ENCODE data around the gene FBXO5. TPM values are rescaled to one million over a fixed set of nuclear protein-coding genes. Genes with fewer than 3 reads are reported as not detected.

Gene FBXO5
- total and polyA plus RNA-seq, 12 donors = 0.80 to 4.2 (median 1.4) TPM

DNA sequence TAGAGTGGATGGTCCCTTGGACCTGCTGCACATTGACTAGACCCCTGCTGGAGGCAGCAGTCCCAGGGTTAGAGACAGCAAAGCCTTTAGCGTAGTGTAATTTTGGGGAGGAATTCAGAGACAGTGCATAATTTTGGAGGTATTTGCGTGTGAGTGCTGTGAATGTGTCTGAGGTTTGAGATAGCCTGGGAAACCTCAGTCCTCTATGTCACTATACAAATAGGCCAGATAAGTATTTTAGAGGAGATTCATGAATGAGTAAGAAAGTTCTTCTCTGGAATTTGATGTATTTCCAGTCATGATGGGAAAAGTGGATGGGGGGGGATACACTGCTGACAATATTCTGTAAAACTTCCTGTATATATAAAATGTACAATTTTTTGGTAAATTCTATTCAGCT is 45.4 kb upstream of the FBXO5 start:
- WGBS, 2 donors = 92 to 93% methylated on average over 2 of the region's 2 CpGs
- no peak overlapping the region for H3K4me3 ChIP-seq
- ATAC-seq = no peak

DNA sequence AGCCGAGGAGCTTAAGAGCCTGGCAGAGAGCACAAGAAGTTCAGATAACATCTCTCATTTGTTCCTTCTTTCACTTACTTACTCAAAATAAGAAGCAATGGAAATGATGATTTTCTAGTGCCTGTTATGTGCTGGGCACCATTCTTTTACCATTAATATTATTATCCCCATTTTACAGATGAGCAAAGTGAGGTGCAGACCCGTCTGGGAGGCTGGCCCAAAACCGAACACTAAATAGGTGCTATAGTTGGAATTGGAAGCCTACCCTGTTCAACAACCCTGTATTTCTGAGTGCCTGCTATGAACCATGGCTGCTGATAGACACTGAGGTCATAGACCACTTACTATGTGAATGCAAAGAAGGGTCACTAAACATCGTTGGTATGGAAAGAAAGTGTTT is 44.6 kb upstream of the FBXO5 start:
- TF ChIP-seq, protein P1, sequence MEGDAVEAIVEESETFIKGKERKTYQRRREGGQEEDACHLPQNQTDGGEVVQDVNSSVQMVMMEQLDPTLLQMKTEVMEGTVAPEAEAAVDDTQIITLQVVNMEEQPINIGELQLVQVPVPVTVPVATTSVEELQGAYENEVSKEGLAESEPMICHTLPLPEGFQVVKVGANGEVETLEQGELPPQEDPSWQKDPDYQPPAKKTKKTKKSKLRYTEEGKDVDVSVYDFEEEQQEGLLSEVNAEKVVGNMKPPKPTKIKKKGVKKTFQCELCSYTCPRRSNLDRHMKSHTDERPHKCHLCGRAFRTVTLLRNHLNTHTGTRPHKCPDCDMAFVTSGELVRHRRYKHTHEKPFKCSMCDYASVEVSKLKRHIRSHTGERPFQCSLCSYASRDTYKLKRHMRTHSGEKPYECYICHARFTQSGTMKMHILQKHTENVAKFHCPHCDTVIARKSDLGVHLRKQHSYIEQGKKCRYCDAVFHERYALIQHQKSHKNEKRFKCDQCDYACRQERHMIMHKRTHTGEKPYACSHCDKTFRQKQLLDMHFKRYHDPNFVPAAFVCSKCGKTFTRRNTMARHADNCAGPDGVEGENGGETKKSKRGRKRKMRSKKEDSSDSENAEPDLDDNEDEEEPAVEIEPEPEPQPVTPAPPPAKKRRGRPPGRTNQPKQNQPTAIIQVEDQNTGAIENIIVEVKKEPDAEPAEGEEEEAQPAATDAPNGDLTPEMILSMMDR (IDR thresholded peaks at IDR 0.05) = no peak
- DNase-seq = no peak
- H3K27me3 ChIP-seq = no peaks in the 10 kb centered on the region

More for the DNA sequence above, 45.4 kb upstream of the FBXO5 start:
- H3K9me3 ChIP-seq = no peaks in the 10 kb centered on the region
- no peaks in the 10 kb centered on the region for H3K27me3 ChIP-seq
- no peaks in the 10 kb centered on the region for H3K36me3 ChIP-seq
- no peak overlapping the region for H3K27ac ChIP-seq
- no peak for DNase-seq
- TF ChIP-seq, protein P1 (IDR thresholded peaks at IDR 0.05) = no peak
- no peaks in the 10 kb centered on the region for H3K4me1 ChIP-seq
- intact Hi-C loops (cut with DNase I) = loop anchor here in 7 of 10 donors (5.0 to 10.0 kb wide), 7 partner anchors 53 to 166 kb away; no protein-coding TSS in a partner anchor

DNA sequence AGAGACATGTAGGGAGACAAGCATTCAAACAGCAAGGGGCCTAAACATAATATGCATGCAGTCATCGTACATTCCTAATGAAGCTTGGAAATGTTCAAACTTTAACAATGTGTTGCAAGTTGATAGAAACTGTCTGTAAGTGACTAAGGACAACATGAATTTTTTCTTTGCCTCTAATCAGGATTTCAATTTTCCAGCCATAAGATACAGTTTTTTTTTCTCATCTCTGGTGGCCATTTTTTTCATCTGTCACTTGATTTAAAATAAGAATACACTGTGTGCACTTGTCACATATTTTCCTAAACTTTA is 41.8 kb upstream of the FBXO5 start:
- H3K27me3 ChIP-seq = no peaks in the 10 kb centered on the region
- no peak overlapping the region for H3K4me3 ChIP-seq
- no peaks in the 10 kb centered on the region for H3K4me1 ChIP-seq
- no peak overlapping the region for H3K27ac ChIP-seq
- H3K9me3 ChIP-seq = no peaks in the 10 kb centered on the region
- WGBS, 2 donors = 7 to 11% methylated on average over 1 of the region's 1 CpG
- intact Hi-C loops (cut with DNase I) = loop anchor here (1.0 to 10.0 kb wide), 11 partner anchors 50 to 162 kb away; no protein-coding TSS in a partner anchor
- H3K36me3 ChIP-seq = no peaks in the 10 kb centered on the region
- TF ChIP-seq, protein P1 (IDR thresholded peaks at IDR 0.05) = peak in 2 of 9 donors; percentile 3 to 24
- ATAC-seq (no peak), DNase-seq (no peak)

More for the DNA sequence above, 44.6 kb upstream of the FBXO5 start:
- no peak overlapping the region for H3K4me3 ChIP-seq
- H3K27ac ChIP-seq = no peak overlapping the region
- intact Hi-C loops (cut with DNase I) = loop anchor here in 7 of 10 donors (5.0 to 10.0 kb wide), 7 partner anchors 53 to 165 kb away; no protein-coding TSS in a partner anchor
- no peak for ATAC-seq
- H3K9me3 ChIP-seq = no peaks in the 10 kb centered on the region
- WGBS, 2 donors = 81 to 82% methylated on average over 4 of the region's 4 CpGs
- no peaks in the 10 kb centered on the region for H3K4me1 ChIP-seq
- H3K36me3 ChIP-seq = no peaks in the 10 kb centered on the region

DNA sequence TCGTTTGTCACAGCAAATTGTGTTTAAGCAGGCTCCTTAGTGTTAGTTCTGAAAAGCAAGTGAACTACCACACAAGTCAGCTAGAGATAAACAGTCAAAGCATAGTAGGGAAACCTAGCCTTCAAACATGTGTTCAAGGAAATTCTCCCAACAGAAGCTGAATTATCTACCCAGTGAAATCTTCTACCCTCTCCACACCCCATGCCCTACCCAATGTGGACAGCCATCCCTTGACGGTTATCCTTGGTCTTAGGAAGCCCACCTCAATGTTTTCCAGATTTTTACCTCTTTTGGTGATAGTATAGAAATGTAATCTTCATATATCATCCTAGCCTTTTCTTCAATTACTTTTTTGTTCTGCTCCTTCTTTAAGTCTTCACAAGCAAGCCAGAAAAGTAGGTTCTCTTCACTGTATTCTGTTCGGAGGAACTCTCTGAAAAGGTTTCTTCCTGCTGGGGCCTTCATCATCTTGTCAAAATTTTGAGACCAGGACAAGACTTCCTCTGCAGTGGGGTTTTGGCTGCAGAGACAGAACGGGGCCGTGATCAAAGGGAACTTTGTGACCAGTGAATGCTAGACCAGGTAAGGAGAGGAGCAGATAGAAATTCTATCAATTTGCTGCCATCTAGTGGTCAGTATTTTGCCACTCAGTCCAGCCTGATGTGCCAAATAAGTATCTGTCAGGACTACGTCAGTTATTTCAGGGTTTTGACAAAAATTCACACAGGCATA is 41.3 kb upstream of the FBXO5 start:
- Histone ChIP-seq H3K27me3 (no peaks in the 10 kb centered on the region), H3K27ac (no peak overlapping the region), H3K9me3 (no peaks in the 10 kb centered on the region), H3K4me3 (no peak overlapping the region), H3K36me3 (no peaks in the 10 kb centered on the region), H3K4me1 (no peaks in the 10 kb centered on the region)
- WGBS, 2 donors = 43 to 45% methylated on average over 6 of the region's 6 CpGs
- ATAC-seq (peak in 7 of 8 donors; percentile 69 to 93 (median 74)), DNase-seq (peak in 1 of 2 donors; percentile 36)
- TF ChIP-seq, protein P1 (IDR thresholded peaks at IDR 0.05) = peak; percentile 66 to 89 (median 80)
- intact Hi-C loops (cut with DNase I) = loop anchor here in 9 of 10 donors (1.0 to 10.0 kb wide), 10 partner anchors 49 to 162 kb away; no protein-coding TSS in a partner anchor
